ENCODE results near the gene NRP2. TPM values are rescaled to one million over a fixed set of nuclear protein-coding genes. Genes with fewer than 3 reads are reported as not detected.

NRP2 gene
- total RNA-seq, 1 donor from 2014 or later = 76.7 TPM

- H3K4me3 Mint-ChIP-seq (ENCODE audit: unreplicated experiment) = no peak overlapping the region
- no peak overlapping the region for H2AFZ ChIP-seq (ENCODE audit: low read depth, low read length)
- FAIRE-seq = no peak
- peaks cover 2% of the 10 kb centered on the region for H3K36me3 Mint-ChIP-seq (ENCODE audit: low read depth, unreplicated experiment)
- H3K79me2 ChIP-seq (ENCODE audit: insufficient read depth, low read length) = no peaks in the 10 kb centered on the region
- no peak overlapping the region for H3K9ac ChIP-seq (ENCODE audit: low read length)
- H3K27me3 Mint-ChIP-seq (ENCODE audit: low read depth, unreplicated experiment) = peaks cover 11% of the 10 kb centered on the region
- H3K27me3 ChIP-seq (ENCODE audit: insufficient read depth, low read length) = no peaks in the 10 kb centered on the region
- H3K27ac ChIP-seq (ENCODE audit: low read depth, low read length) = no peak overlapping the region
- no peaks in the 10 kb centered on the region for H3K36me3 ChIP-seq (ENCODE audit: insufficient read depth, low read length)
- no peak overlapping the region for H3K27ac Mint-ChIP-seq (ENCODE audit: unreplicated experiment)
- H3K4me1 Mint-ChIP-seq (ENCODE audit: low read depth, unreplicated experiment) = peaks cover 11% of the 10 kb centered on the region
- H3K4me3 ChIP-seq (ENCODE audit: insufficient read depth, low read depth, low read length) = no peak overlapping the region
- no peak for DNase-seq (ENCODE audit: low read depth)
- H3K4me1 ChIP-seq (ENCODE audit: insufficient read depth, low read length) = peaks cover 5% of the 10 kb centered on the region
- H3K9me3 ChIP-seq (ENCODE audit: insufficient read depth, low read depth, low read length) = no peaks in the 10 kb centered on the region
- TF ChIP-seq EZH2 (IDR thresholded peaks at IDR 0.05; ENCODE audit: insufficient read depth, low read length) (no peak), CTCF (IDR thresholded peaks at IDR 0.05; ENCODE audit: insufficient read depth, low read depth, low read length) (no peak)
- no peak overlapping the region for H3K4me2 ChIP-seq (ENCODE audit: low read length)
- H3K9me3 Mint-ChIP-seq (ENCODE audit: unreplicated experiment) = peaks cover 2% of the 10 kb centered on the region
- no peaks in the 10 kb centered on the region for H4K20me1 ChIP-seq (ENCODE audit: insufficient read depth, low read length)
These were observed 100.6 kb downstream of the NRP2 start for GRCh38 chr2:205782941-205783340.

GRCh38 chr2:205783872-205784499, 101.7 kb downstream of the NRP2 start:
- Histone ChIP-seq H2AFZ (ENCODE audit: low read depth, low read length) (no peak overlapping the region), H3K9ac (ENCODE audit: low read length) (no peak overlapping the region), H3K27me3 (ENCODE audit: insufficient read depth, low read length) (no peaks in the 10 kb centered on the region), H3K4me2 (ENCODE audit: low read length) (no peak overlapping the region), H4K20me1 (ENCODE audit: insufficient read depth, low read length) (no peaks in the 10 kb centered on the region), H3K27ac (ENCODE audit: low read depth, low read length) (no peak overlapping the region), H3K79me2 (ENCODE audit: insufficient read depth, low read length) (no peaks in the 10 kb centered on the region), H3K4me3 (ENCODE audit: insufficient read depth, low read depth, low read length) (no peak overlapping the region), H3K9me3 (ENCODE audit: insufficient read depth, low read depth, low read length) (no peaks in the 10 kb centered on the region), H3K4me1 (ENCODE audit: insufficient read depth, low read length) (peaks cover 5% of the 10 kb centered on the region), H3K36me3 (ENCODE audit: insufficient read depth, low read length) (no peaks in the 10 kb centered on the region)
- DNase-seq (ENCODE audit: low read depth) = no peak
- no peak overlapping the region for H3K27ac Mint-ChIP-seq (ENCODE audit: unreplicated experiment)
- no peak overlapping the region for H3K4me3 Mint-ChIP-seq (ENCODE audit: unreplicated experiment)
- no peak for TF ChIP-seq CTCF (IDR thresholded peaks at IDR 0.05; ENCODE audit: insufficient read depth, low read depth, low read length)
- no peak for TF ChIP-seq EZH2 (IDR thresholded peaks at IDR 0.05; ENCODE audit: insufficient read depth, low read length)
- no peak for FAIRE-seq
- peaks cover 11% of the 10 kb centered on the region for H3K4me1 Mint-ChIP-seq (ENCODE audit: low read depth, unreplicated experiment)
- peaks cover 16% of the 10 kb centered on the region for H3K27me3 Mint-ChIP-seq (ENCODE audit: low read depth, unreplicated experiment)
- peaks cover 7% of the 10 kb centered on the region for H3K36me3 Mint-ChIP-seq (ENCODE audit: low read depth, unreplicated experiment)
- H3K9me3 Mint-ChIP-seq (ENCODE audit: unreplicated experiment) = peaks cover 2% of the 10 kb centered on the region

- H3K4me3 Mint-ChIP-seq (ENCODE audit: unreplicated experiment) = no peak overlapping the region
- Histone ChIP-seq H3K79me2 (ENCODE audit: insufficient read depth, low read length) (no peaks in the 10 kb centered on the region), H2AFZ (ENCODE audit: low read depth, low read length) (no peak overlapping the region), H3K27ac (ENCODE audit: low read depth, low read length) (no peak overlapping the region), H3K4me1 (ENCODE audit: insufficient read depth, low read length) (peaks cover 5% of the 10 kb centered on the region), H4K20me1 (ENCODE audit: insufficient read depth, low read length) (no peaks in the 10 kb centered on the region), H3K4me2 (ENCODE audit: low read length) (peak overlapping the region; percentile 7), H3K4me3 (ENCODE audit: insufficient read depth, low read depth, low read length) (no peak overlapping the region), H3K36me3 (ENCODE audit: insufficient read depth, low read length) (no peaks in the 10 kb centered on the region), H3K9me3 (ENCODE audit: insufficient read depth, low read depth, low read length) (no peaks in the 10 kb centered on the region), H3K27me3 (ENCODE audit: insufficient read depth, low read length) (no peaks in the 10 kb centered on the region), H3K9ac (ENCODE audit: low read length) (no peak overlapping the region)
- H3K9me3 Mint-ChIP-seq (ENCODE audit: unreplicated experiment) = peaks cover 2% of the 10 kb centered on the region
- peak; percentile 86 for DNase-seq (ENCODE audit: low read depth)
- TF ChIP-seq CTCF (IDR thresholded peaks at IDR 0.05; ENCODE audit: insufficient read depth, low read depth, low read length) = no peak
- peaks cover 18% of the 10 kb centered on the region for H3K27me3 Mint-ChIP-seq (ENCODE audit: low read depth, unreplicated experiment)
- H3K36me3 Mint-ChIP-seq (ENCODE audit: low read depth, unreplicated experiment) = peaks cover 10% of the 10 kb centered on the region
- H3K4me1 Mint-ChIP-seq (ENCODE audit: low read depth, unreplicated experiment) = peaks cover 16% of the 10 kb centered on the region
- no peak for FAIRE-seq
- no peak overlapping the region for H3K27ac Mint-ChIP-seq (ENCODE audit: unreplicated experiment)
These were observed 103.4 kb downstream of the NRP2 start for GRCh38 chr2:205785507-205786260.

Measured in astrocyte (in vitro differentiated cells and primary cell).